ENCODE results near the gene GNL1.
"Not testable (repeated sequence)": the region's sequence is repeated elsewhere in the genome, so short reads cannot be mapped to it uniquely, and the experiment has no call there.

The GNL1 gene

DNA sequence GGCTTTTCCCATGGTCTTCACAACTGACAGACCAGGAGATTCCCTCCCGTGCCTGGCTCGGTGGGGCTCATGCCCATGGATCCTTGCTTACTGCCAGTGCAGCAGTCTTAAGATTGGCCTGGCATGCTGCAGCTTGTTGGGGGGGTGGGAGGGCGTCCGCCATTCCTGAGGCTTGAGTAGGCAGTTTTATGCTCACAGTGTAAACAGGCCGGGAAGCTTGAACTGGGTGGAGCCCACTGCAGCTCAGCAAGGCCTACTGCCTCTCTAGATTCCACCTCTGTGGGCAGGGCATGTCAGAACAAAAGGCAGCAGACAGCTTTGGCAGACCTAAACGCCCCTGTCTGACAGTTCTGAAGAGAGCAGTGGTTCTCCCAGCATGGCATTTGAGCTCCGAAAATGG lies 35.2 kb downstream of the GNL1 start:
- not testable (repeated sequence) for H2AFZ ChIP-seq; H3K9ac ChIP-seq; H3K36me3 ChIP-seq (ENCODE audit: control insufficient read depth, insufficient read depth, low read length); H3K4me3 ChIP-seq (ENCODE audit: low read depth, low read length); H3K27ac ChIP-seq; H3K79me2 ChIP-seq; H3K9me3 ChIP-seq (ENCODE audit: control insufficient read depth, low read length); H3K4me1 ChIP-seq; H3K4me2 ChIP-seq (ENCODE audit: low read length); H3K27me3 ChIP-seq (ENCODE audit: control insufficient read depth, insufficient read depth, low read length)

DNA sequence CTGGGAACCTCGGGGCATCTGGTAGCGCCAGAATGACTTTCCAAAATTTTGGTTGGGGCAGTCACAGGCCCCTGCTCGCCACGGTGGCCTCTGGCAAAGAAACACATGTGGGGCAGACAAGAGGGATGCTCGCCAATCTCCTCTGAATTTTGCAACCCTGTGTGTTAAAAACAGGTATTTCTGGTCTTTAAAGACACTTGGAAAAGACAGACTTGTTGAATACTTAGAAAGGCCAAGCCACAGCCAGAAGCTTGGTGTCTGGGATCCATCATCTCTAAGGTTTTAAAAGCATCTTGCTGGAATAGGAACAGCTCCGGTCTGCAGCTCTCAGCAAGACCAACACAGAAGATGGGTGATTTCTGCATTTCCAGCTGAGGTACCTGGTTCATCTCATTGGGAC lies 35.8 kb downstream of the GNL1 start:
- no peaks in the 10 kb centered on the region for H3K9me3 ChIP-seq (ENCODE audit: control insufficient read depth, low read length)
- H3K4me1 ChIP-seq: no peaks in the 10 kb centered on the region
- no peak overlapping the region for H2AFZ ChIP-seq
- no peak overlapping the region for H3K4me3 ChIP-seq (ENCODE audit: low read depth, low read length)
- no peak overlapping the region for H3K4me2 ChIP-seq (ENCODE audit: low read length)
- H3K79me2 ChIP-seq: no peaks in the 10 kb centered on the region
- TF ChIP-seq, protein P1, sequence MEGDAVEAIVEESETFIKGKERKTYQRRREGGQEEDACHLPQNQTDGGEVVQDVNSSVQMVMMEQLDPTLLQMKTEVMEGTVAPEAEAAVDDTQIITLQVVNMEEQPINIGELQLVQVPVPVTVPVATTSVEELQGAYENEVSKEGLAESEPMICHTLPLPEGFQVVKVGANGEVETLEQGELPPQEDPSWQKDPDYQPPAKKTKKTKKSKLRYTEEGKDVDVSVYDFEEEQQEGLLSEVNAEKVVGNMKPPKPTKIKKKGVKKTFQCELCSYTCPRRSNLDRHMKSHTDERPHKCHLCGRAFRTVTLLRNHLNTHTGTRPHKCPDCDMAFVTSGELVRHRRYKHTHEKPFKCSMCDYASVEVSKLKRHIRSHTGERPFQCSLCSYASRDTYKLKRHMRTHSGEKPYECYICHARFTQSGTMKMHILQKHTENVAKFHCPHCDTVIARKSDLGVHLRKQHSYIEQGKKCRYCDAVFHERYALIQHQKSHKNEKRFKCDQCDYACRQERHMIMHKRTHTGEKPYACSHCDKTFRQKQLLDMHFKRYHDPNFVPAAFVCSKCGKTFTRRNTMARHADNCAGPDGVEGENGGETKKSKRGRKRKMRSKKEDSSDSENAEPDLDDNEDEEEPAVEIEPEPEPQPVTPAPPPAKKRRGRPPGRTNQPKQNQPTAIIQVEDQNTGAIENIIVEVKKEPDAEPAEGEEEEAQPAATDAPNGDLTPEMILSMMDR (IDR thresholded peaks at IDR 0.05): no peak
- H3K9ac ChIP-seq: no peak overlapping the region
- no peak overlapping the region for H3K27ac ChIP-seq
- no peaks in the 10 kb centered on the region for H3K27me3 ChIP-seq (ENCODE audit: control insufficient read depth, insufficient read depth, low read length)
- no peaks in the 10 kb centered on the region for H3K36me3 ChIP-seq (ENCODE audit: control insufficient read depth, insufficient read depth, low read length)

DNA sequence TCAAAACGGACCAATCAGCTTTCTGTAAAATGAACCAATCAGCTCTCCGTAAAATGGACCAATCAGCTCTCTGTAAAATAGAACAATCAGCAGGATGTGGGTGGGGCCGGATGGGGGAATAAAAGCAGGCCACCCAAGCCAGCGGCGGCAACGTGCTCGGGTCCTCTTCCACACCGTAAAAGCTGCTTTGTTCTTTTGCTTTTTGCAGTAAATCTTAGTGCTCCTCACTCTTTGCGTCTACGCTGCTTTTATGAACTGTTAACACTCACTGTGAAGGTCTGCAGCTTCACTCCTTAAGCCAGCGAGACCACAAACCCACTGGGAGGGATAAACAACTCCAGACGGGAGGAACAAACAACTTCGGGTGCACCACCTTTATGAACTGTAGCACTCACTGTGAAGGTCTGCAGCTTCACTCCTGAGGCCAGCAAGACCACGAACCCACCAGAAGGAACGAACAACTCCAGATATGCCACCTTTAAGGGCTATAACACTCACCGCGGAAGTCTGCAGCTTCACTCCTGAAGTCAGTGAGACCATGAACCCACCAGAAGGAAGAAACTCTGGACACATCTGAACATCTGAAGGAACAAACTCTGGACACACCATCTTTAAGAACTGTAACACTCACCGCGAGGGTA lies 37.7 kb downstream of the GNL1 start:
- not testable (repeated sequence) for H3K4me1 ChIP-seq; H3K9me3 ChIP-seq (ENCODE audit: control insufficient read depth, low read length)

DNA sequence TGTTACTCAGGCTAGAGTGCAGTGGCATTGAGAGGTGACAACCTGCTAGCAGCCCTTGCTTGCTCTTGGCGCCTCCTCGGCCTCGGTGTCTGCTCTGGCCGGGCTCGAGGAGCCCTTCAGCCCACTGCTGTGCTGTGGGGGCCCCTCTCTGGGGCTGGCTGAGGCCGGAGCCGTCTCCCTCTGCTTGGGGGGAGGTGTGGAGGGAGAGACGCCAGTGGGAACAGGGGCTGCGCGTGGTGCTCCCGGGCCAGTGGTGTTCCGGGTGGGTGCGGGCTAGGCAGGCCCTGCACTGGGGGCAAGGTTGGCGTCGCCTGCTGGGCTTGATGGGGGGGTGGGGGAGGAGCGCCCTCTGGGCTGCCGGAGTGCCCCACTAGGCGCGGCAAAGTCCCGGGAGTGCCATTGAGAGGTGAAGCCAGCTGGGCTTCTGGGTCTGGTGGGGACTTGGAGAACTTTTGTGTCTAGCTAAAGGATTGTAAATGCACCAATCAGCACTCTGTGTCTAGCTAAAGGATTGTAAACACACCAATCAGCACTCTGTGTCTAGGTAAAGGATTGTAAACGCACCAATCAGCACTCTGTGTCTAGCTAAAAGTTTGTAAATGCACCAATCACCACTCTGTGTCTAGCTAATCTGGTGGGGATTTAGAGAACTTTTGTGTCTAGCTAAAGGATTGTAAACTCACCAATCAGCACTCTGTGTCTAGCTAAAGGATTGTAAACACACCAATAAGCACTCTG lies 38.4 kb downstream of the GNL1 start:
- H3K27me3 ChIP-seq (ENCODE audit: control insufficient read depth, insufficient read depth, low read length); H2AFZ ChIP-seq; H3K79me2 ChIP-seq; H3K4me3 ChIP-seq (ENCODE audit: low read depth, low read length); H3K27ac ChIP-seq; H3K4me2 ChIP-seq (ENCODE audit: low read length); H3K4me1 ChIP-seq; H3K9ac ChIP-seq; H3K36me3 ChIP-seq (ENCODE audit: control insufficient read depth, insufficient read depth, low read length); H3K9me3 ChIP-seq (ENCODE audit: control insufficient read depth, low read length): not testable (repeated sequence)

More for the DNA sequence above, 37.7 kb downstream of the GNL1 start:
- H3K36me3 ChIP-seq (ENCODE audit: control insufficient read depth, insufficient read depth, low read length); H3K27me3 ChIP-seq (ENCODE audit: control insufficient read depth, insufficient read depth, low read length); H3K4me2 ChIP-seq (ENCODE audit: low read length); H2AFZ ChIP-seq; H3K27ac ChIP-seq; H3K9ac ChIP-seq; H3K79me2 ChIP-seq; H3K4me3 ChIP-seq (ENCODE audit: low read depth, low read length): not testable (repeated sequence)

DNA sequence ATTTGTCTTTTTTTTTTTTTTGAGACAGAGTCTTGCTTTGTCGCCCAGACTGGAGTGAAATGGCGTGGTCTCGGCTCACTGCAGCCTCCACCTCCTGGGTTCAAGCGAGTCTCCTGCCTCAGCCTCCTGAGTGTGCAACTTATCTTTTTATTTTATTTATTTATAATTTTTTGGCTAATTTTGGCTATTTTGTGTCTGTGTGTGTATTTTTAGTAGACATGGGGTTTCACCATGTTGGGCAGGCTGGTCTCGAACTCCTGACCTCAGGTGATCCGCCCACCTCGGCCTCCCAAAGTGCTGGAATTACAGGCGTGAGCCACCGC lies 39.6 kb downstream of the GNL1 start:
- Histone ChIP-seq H3K4me3 (ENCODE audit: low read depth, low read length) (peak overlapping the region; percentile 75), H2AFZ (peak overlapping the region; percentile 57), H3K27ac (peak overlapping the region; percentile 82), H3K4me2 (ENCODE audit: low read length) (peak overlapping the region; percentile 75)
- H3K36me3 ChIP-seq (ENCODE audit: control insufficient read depth, insufficient read depth, low read length); H3K9me3 ChIP-seq (ENCODE audit: control insufficient read depth, low read length); H3K79me2 ChIP-seq; H3K9ac ChIP-seq; H3K4me1 ChIP-seq; H3K27me3 ChIP-seq (ENCODE audit: control insufficient read depth, insufficient read depth, low read length): not testable (repeated sequence)

DNA sequence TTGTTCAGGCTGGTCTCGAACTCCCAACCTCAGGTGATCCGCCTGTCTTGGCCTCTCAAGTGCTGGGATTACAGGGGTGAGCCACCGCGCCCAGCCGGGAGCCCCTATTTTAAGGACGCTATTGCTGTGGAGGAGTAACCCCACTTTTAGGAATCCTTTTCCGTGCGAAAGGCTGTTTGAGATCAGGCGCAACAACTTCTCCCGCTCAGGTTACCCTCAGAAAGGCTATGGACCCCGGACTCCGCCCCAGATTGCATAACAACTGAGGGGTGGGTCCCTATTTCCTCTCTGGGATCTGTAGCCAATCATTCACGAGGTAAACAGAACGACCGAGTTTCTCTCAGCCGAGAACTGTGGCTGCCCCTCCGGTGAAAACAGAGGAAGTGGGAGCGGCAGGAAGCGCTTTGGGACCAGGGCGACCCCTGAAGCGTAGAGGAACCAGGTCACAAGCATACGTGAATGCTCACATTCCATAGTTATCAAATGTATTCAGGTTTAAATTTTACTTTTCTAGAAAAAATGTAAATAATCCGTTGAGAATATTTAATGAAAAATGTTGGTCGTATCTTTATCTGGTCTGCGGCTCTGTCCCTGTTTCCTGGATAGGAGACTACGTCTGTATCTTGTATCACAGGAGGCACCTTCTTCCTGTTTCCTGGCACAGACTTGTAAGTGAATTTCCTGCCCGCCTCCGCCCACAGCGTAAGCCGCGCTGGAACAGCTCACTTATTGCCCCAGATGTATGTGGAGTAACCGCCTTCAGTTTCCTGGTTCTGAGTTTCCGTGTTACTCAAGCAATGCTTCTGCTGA lies 40.1 kb downstream of the GNL1 start:
- Histone ChIP-seq H3K79me2 (no peaks in the 10 kb centered on the region), H3K27ac (peak overlapping the region; percentile 82), H3K9ac (no peak overlapping the region), H3K4me1 (no peaks in the 10 kb centered on the region), H3K4me2 (ENCODE audit: low read length) (peak overlapping the region; percentile 75), H3K4me3 (ENCODE audit: low read depth, low read length) (peak overlapping the region; percentile 75), H2AFZ (peak overlapping the region; percentile 57), H3K9me3 (ENCODE audit: control insufficient read depth, low read length) (no peaks in the 10 kb centered on the region), H3K36me3 (ENCODE audit: control insufficient read depth, insufficient read depth, low read length) (no peaks in the 10 kb centered on the region), H3K27me3 (ENCODE audit: control insufficient read depth, insufficient read depth, low read length) (no peaks in the 10 kb centered on the region)
- TF ChIP-seq, protein P1 (IDR thresholded peaks at IDR 0.05): no peak
